H9 (cell line): ENCODE data around the gene FRYL. TPM values are rescaled to one million over a fixed set of nuclear protein-coding genes. Genes with fewer than 3 reads are reported as not detected.

ENCODE experiments used
- DNase-seq: peaks from one replicate; pipeline ENCODE4 v3.0.0-alpha.2; 2017
- H2AFZ ChIP-seq: one replicate; pipeline ENCODE4 v1.6.1; 2013; ENCODE audit warnings: mild to moderate bottlenecking, low read length, control low read depth, moderate library complexity
- H2AK5ac ChIP-seq: 2 replicates; pipeline ENCODE4 v1.6.1; 2013; ENCODE audit warnings: low read length, control low read depth, mixed read lengths; ENCODE audit not compliant: insufficient read length
- H2BK120ac ChIP-seq: one replicate; pipeline ENCODE4 v1.6.1; 2013; ENCODE audit warnings: low read depth, mild to moderate bottlenecking, low read length, control low read depth, inconsistent platforms; ENCODE audit not compliant: poor library complexity, severe bottlenecking
- H2BK12ac ChIP-seq: 2 replicates; pipeline ENCODE4 v1.6.1; 2013; ENCODE audit warnings: low read length, control low read depth, mixed read lengths, low read depth; ENCODE audit not compliant: insufficient read length
- H2BK15ac ChIP-seq: 2 replicates; pipeline ENCODE4 v1.6.1; 2013; ENCODE audit warnings: low read depth, low read length, control low read depth
- H2BK20ac ChIP-seq: one replicate; pipeline ENCODE4 v1.6.1; 2013; ENCODE audit warnings: low read depth, mild to moderate bottlenecking, low read length, control low read depth, inconsistent platforms; ENCODE audit not compliant: poor library complexity, severe bottlenecking
- H2BK5ac ChIP-seq: 2 replicates; pipeline ENCODE4 v1.6.1; 2013; ENCODE audit warnings: low read length, control low read depth, mixed read lengths; ENCODE audit not compliant: insufficient read length
- H3K14ac ChIP-seq: 2 replicates; pipeline ENCODE4 v1.6.1; 2013; ENCODE audit warnings: low read length, control low read depth; ENCODE audit not compliant: insufficient read depth
- H3K18ac ChIP-seq: 2 replicates; pipeline ENCODE4 v1.6.1; 2013; ENCODE audit warnings: low read depth, mild to moderate bottlenecking, mixed read lengths, low read length, control low read depth; ENCODE audit not compliant: insufficient read length
- H3K23ac ChIP-seq: 2 replicates; pipeline ENCODE4 v1.6.1; 2013; ENCODE audit warnings: low read length, control low read depth, mixed read lengths, low read depth; ENCODE audit not compliant: insufficient read length
- H3K23me2 ChIP-seq: 2 replicates; pipeline ENCODE4 v1.6.1; 2013; ENCODE audit warnings: low read depth, mild to moderate bottlenecking, mixed read lengths, low read length, control low read depth; ENCODE audit not compliant: insufficient read length, poor library complexity, severe bottlenecking
- H3K27ac ChIP-seq: 2 replicates; pipeline ENCODE4 v1.5.1; 2013; ENCODE audit warnings: low read length, control low read depth, mixed read lengths, low read depth; ENCODE audit not compliant: insufficient read length
- H3K27me3 ChIP-seq: 2 replicates; pipeline ENCODE4 v1.6.1; 2013; ENCODE audit warnings: low read length, control low read depth, inconsistent platforms; ENCODE audit not compliant: insufficient read depth
- H3K4ac ChIP-seq: 2 replicates; pipeline ENCODE4 v1.6.1; 2013; ENCODE audit warnings: low read depth, mild to moderate bottlenecking, control low read depth, inconsistent platforms, low read length, moderate library complexity
- H3K4me1 ChIP-seq: 2 replicates; pipeline ENCODE4 v1.6.1; 2013; ENCODE audit warnings: low read length, control low read depth, inconsistent platforms; ENCODE audit not compliant: insufficient read depth
- H3K4me2 ChIP-seq: 2 replicates; pipeline ENCODE4 v1.6.1; 2013; ENCODE audit warnings: low read length, control low read depth, mixed read lengths; ENCODE audit not compliant: insufficient read length, insufficient read depth
- H3K56ac ChIP-seq: 2 replicates; pipeline ENCODE4 v1.6.1; 2013; ENCODE audit warnings: low read depth, mild to moderate bottlenecking, mixed read lengths, low read length, control low read depth; ENCODE audit not compliant: insufficient read length
- H3K79me1 ChIP-seq: 2 replicates; pipeline ENCODE4 v1.6.1; 2013; ENCODE audit warnings: low read depth, mild to moderate bottlenecking, moderate library complexity, low read length, control low read depth, inconsistent platforms; ENCODE audit not compliant: insufficient read depth, poor library complexity, severe bottlenecking
- H3K79me2 ChIP-seq: 2 replicates; pipeline ENCODE4 v1.6.1; 2013; ENCODE audit warnings: low read length, control low read depth, inconsistent platforms; ENCODE audit not compliant: insufficient read depth
- H3K9ac ChIP-seq: 2 replicates; pipeline ENCODE4 v1.6.1; 2013; ENCODE audit warnings: low read length, control low read depth, mixed read lengths; ENCODE audit not compliant: insufficient read length; ENCODE audit errors: extremely low read depth
- H3K9me3 ChIP-seq: one replicate; pipeline ENCODE4 v1.6.1; 2013; ENCODE audit warnings: low read depth, low read length, inconsistent platforms; ENCODE audit not compliant: control insufficient read depth
- H3T11ph ChIP-seq: one replicate; pipeline ENCODE4 v1.6.1; 2013; ENCODE audit warnings: mild to moderate bottlenecking, low read length, control low read depth, inconsistent platforms
- H4K20me1 ChIP-seq: one replicate; pipeline ENCODE4 v1.6.1; 2013; ENCODE audit not compliant: control insufficient read depth, insufficient read length, insufficient read depth
- H4K5ac ChIP-seq: 2 replicates; pipeline ENCODE4 v1.6.1; 2013; ENCODE audit warnings: low read depth, mild to moderate bottlenecking, mixed read lengths, low read length, control low read depth; ENCODE audit not compliant: insufficient read length
- H4K8ac ChIP-seq: replicated peaks from 2 replicates; pipeline ENCODE4 v1.6.1; 2013; ENCODE audit warnings: low read length, control low read depth, mixed read lengths, low read depth; ENCODE audit not compliant: insufficient read length
- H4K91ac ChIP-seq: 2 replicates; pipeline ENCODE4 v1.6.1; 2013; ENCODE audit warnings: low read depth, mild to moderate bottlenecking, moderate library complexity, mixed read lengths, low read length, control low read depth; ENCODE audit not compliant: insufficient read length
- H3K27ac Mint-ChIP-seq, 3 experiments: 2 replicates in 2 of 3; 3 replicates in 1 of 3; pipeline ENCODE4 v1.8.0; 2020 to 2021; ENCODE audit warnings: mixed read lengths in 3 of 3, mild to moderate bottlenecking in 1 of 3, moderate library complexity in 1 of 3
- H3K27me3 Mint-ChIP-seq: 2 replicates; pipeline ENCODE4 v1.8.0; 2021; ENCODE audit warnings: low read depth, mild to moderate bottlenecking, moderate library complexity, mixed read lengths
- H3K36me3 Mint-ChIP-seq, 3 experiments: 2 replicates in 2 of 3; 3 replicates in 1 of 3; pipeline ENCODE4 v1.8.0; 2020 to 2021; ENCODE audit warnings: low read depth in 3 of 3, mixed read lengths in 3 of 3; ENCODE audit not compliant: insufficient read depth in 1 of 3
- H3K4me1 Mint-ChIP-seq, 2 experiments: 2 replicates each; pipeline ENCODE4 v1.8.0; 2020; ENCODE audit warnings: mixed read lengths in 2 of 2
- H3K4me3 Mint-ChIP-seq, 2 experiments: 2 replicates in 1 of 2; 3 replicates in 1 of 2; pipeline ENCODE4 v1.8.0; 2020 to 2021; ENCODE audit warnings: mild to moderate bottlenecking in 2 of 2, mixed read lengths in 2 of 2, moderate library complexity in 1 of 2
- H3K9me3 Mint-ChIP-seq, 2 experiments: 2 replicates in 1 of 2; 3 replicates in 1 of 2; pipeline ENCODE4 v1.8.0; 2020; ENCODE audit warnings: mild to moderate bottlenecking in 2 of 2, mixed read lengths in 2 of 2, moderate library complexity in 1 of 2
- CTCF ChIP-seq: fragments of 200-600 bp; sonication (generic); conservative IDR thresholded peaks from 3 replicates; pipeline ENCODE4 v1.8.0; 2021; ENCODE audit warnings: antibody characterized with exemption, mild to moderate bottlenecking
- WGBS: extraction: QIAGEN DNeasy Blood & Tissue Kit; methylation state at CpG from one replicate; pipeline ENCODE4 v1.1.7; 2013; ENCODE audit warnings: missing lambda C conversion rate, low lambda C conversion rate, mixed read lengths; ENCODE audit not compliant: insufficient read length; ENCODE audit errors: extremely low coverage; 5-methylcytosine and 5-hydroxymethylcytosine counted together
- total RNA-seq: library from RNA; stranded (reverse); gene quantifications from 2 replicates; pipeline ENCODE4 v1.2.1, GENCODE V29; 2021

Gene FRYL
- total RNA-seq, 1 experiment from 2014 or later, result 31.5 TPM

- Histone ChIP-seq H3K27me3 (no peaks in the 10 kb centered on the region), H3T11ph (no peak overlapping the region), H3K4ac (no peak overlapping the region), H4K91ac (no peak overlapping the region), H4K5ac (no peak overlapping the region), H2BK120ac (no peak overlapping the region), H2AK5ac (no peak overlapping the region), H3K27ac (no peak overlapping the region), H3K23ac (no peak overlapping the region), H3K56ac (no peak overlapping the region), H2BK5ac (no peak overlapping the region), H4K20me1 (no peaks in the 10 kb centered on the region), H2BK15ac (no peak overlapping the region), H2AFZ (no peak overlapping the region), H3K4me1 (peaks cover 5% of the 10 kb centered on the region; the same call in 1 of the 2 replicates), H3K18ac (no peak overlapping the region), H3K9me3 (no peaks in the 10 kb centered on the region), H3K9ac (no peak overlapping the region), H3K14ac (no peak overlapping the region), H3K4me2 (no peak overlapping the region), H4K8ac (no peak overlapping the region), H3K79me1 (no peaks in the 10 kb centered on the region), H2BK12ac (no peak overlapping the region), H2BK20ac (no peak overlapping the region), H3K23me2 (no peaks in the 10 kb centered on the region), H3K79me2 (no peaks in the 10 kb centered on the region; the same call in 1 of the 2 replicates)
- Mint-ChIP-seq H3K27ac (no peak overlapping the region), H3K27me3 (no peaks in the 10 kb centered on the region), H3K4me1 (peaks cover 13% of the 10 kb centered on the region in 2 experiments), H3K36me3 (peaks cover 8 to 15% (median 13%) of the 10 kb centered on the region in 3 experiments), H3K9me3 (peaks cover 0 to 2% of the 10 kb centered on the region in 2 experiments; a peak in 3 of 5 replicates), H3K4me3 (no peak overlapping the region)
- DNase-seq, result no peak
- WGBS, result no CpG with 5 or more reads among the region's 3 CpGs
- no peak for TF ChIP-seq CTCF
Observed at GRCh38 chr4:48673537-48673936, 106.5 kb downstream of the FRYL start.
